Osteoblast (primary cell): ENCODE data around the gene RAB25. TPM values are rescaled to one million over a fixed set of nuclear protein-coding genes. Genes with fewer than 3 reads are reported as not detected.
A peak's percentile ranks its signal among the peaks of the same experiment; 100 is the strongest.

ENCODE experiments used
- DNase-seq: peaks from one replicate; pipeline ENCODE4 v3.0.0; 2011; ENCODE audit warnings: low spot score, mixed read lengths; ENCODE audit not compliant: insufficient read length; ENCODE audit errors: missing footprints
- H2AFZ ChIP-seq: 2 replicates; pipeline ENCODE4 v1.6.0; 2011; ENCODE audit warnings: mild to moderate bottlenecking, low read length
- H3K27ac ChIP-seq: 2 replicates; pipeline ENCODE4 v1.5.1; 2011; ENCODE audit warnings: mild to moderate bottlenecking, low read depth, low read length, moderate library complexity
- H3K27me3 ChIP-seq: 2 replicates; pipeline ENCODE4 v1.6.0; 2012; ENCODE audit warnings: mild to moderate bottlenecking, control low read depth, inconsistent platforms, low read length, moderate library complexity; ENCODE audit not compliant: insufficient read depth
- H3K36me3 ChIP-seq: 2 replicates; pipeline ENCODE4 v1.5.1; 2011; ENCODE audit warnings: mild to moderate bottlenecking, low read length, control low read depth, moderate library complexity; ENCODE audit not compliant: insufficient read depth
- H3K4me1 ChIP-seq: 2 replicates; pipeline ENCODE4 v1.5.1; 2011; ENCODE audit warnings: mild to moderate bottlenecking, low read length, control low read depth, moderate library complexity; ENCODE audit not compliant: insufficient read depth
- H3K4me2 ChIP-seq: 2 replicates; pipeline ENCODE4 v1.6.0; 2011; ENCODE audit warnings: mild to moderate bottlenecking, low read length; ENCODE audit not compliant: insufficient read depth
- H3K4me3 ChIP-seq: fragments of 200-600 bp; sonication (generic); 3 replicates; pipeline ENCODE4 v1.5.1; 2012; ENCODE audit warnings: mild to moderate bottlenecking, low read length, inconsistent platforms; ENCODE audit not compliant: insufficient read depth
- H3K79me2 ChIP-seq: 2 replicates; pipeline ENCODE4 v1.6.0; 2012; ENCODE audit warnings: mild to moderate bottlenecking, low read length, control low read depth, inconsistent platforms; ENCODE audit not compliant: insufficient read depth
- H3K9me3 ChIP-seq: 2 replicates; pipeline ENCODE4 v1.5.1; 2011; ENCODE audit warnings: low read depth, low read length, control low read depth
- H4K20me1 ChIP-seq: 2 replicates; pipeline ENCODE4 v1.6.0; 2012; ENCODE audit warnings: mild to moderate bottlenecking, low read length, control low read depth; ENCODE audit not compliant: insufficient read depth
- CTCF ChIP-seq: IDR thresholded peaks from 2 replicates; pipeline ENCODE4 v1.5.1; 2011; ENCODE audit warnings: mild to moderate bottlenecking, low read depth, low read length, moderate library complexity; ENCODE audit errors: extremely low read depth
- total RNA-seq: library from RNA; depleted of rRNA; stranded (reverse); fragments of >200 nt; gene quantifications from 2 replicates; pipeline ENCODE4 v1.2.3, GENCODE V29; 2012

The RAB25 gene
- not detected in 2 replicates for total RNA-seq

DNA sequence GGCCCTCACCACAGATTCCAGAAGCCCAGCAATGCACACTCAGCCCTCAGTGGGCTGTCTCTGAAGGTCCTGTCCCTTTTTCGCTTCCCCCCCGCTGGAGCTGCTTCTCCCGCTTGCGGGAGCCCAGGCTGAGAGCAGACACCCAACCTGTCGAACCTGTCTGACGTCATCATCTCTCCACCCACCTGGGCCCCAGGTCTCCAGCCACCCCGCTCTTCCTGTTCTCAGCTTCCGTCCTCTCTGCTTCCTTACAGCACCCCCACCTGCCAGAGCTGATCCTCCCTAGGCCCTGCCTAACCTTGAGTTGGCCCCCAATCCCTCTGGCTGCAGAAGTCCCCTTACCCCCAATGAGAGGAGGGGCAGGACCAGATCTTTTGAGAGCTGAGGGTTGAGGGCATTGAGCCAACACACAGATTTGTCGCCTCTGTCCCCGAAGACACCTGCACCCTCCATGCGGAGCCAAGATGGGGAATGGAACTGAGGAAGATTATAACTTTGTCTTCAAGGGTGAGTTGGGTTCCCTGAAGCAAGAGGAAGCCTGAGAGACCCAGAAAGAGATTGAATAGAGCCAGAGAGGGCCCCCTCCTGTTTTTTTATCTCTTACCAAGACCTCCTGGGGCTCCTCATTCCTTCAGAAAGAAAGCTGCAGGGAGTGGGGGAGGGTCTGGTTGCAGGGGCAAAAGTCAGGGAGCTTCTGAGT is at the start of gene RAB25:
RAB25 (plus strand) TSS at position 224 of the 700 bp plus-strand sequence; CDS start at position 465, 241 bp downstream.
- no peak within 1 kb of the TSS for H3K4me3 ChIP-seq
- peaks cover 9% of the 10 kb centered on the region for H3K36me3 ChIP-seq
- H4K20me1 ChIP-seq, result no peaks in the 10 kb centered on the region
- H3K27me3 ChIP-seq, result no peaks in the 10 kb centered on the region
- H2AFZ ChIP-seq, result no peak within 1 kb of the TSS
- H3K4me1 ChIP-seq, result no peaks in the 10 kb centered on the region
- DNase-seq, result peak; percentile 27
- no peak for TF ChIP-seq CTCF
- no peak within 1 kb of the TSS for H3K4me2 ChIP-seq
- no peak within 1 kb of the TSS for H3K27ac ChIP-seq
- H3K79me2 ChIP-seq, result no peaks in the 10 kb centered on the region
- H3K9me3 ChIP-seq, result no peaks in the 10 kb centered on the region

DNA sequence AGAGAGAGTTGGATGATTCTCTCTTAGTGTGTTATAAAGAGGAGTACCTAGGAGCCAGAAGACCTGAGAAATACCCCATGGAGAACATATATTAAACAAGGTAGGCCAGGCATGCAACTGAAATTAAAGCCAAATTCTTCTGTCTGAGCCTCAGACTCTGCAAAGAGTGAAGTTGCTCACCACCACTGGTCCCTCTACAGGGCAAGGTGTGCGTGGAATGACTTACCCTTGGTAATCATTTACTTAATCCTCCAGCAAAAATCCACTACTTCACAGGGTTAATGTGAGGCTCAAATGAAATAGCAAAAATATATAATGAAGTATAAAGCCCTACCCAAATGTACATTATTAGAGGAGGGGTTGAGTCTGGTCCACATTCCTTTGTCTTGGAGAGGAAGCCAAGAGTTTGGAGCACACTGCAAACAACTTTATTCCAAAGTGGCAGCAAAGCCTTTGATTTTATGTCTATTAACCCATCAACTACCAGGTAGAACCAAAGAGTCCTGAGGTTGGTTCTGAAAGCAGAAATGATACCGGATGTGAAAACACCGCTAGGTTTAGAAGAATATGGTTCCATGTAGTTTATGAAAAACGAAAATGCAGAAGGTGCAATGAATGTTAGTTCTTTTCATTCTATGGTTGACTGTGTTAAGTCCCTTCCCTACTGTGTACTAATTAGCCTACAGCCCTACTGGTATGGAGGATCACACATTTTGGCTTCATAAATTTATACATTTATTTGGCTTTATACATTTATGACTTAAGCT is 48.7 kb upstream of the RAB25 start:
- peaks cover 17% of the 10 kb centered on the region for H3K79me2 ChIP-seq
- H3K4me3 ChIP-seq, result no peak overlapping the region
- DNase-seq, result peak; percentile 73
- H4K20me1 ChIP-seq, result peaks cover 22% of the 10 kb centered on the region
- H3K9me3 ChIP-seq, result no peaks in the 10 kb centered on the region
- no peaks in the 10 kb centered on the region for H3K4me1 ChIP-seq
- H3K27me3 ChIP-seq, result no peaks in the 10 kb centered on the region
- no peak overlapping the region for H3K27ac ChIP-seq
- no peak for TF ChIP-seq CTCF
- no peak overlapping the region for H2AFZ ChIP-seq
- H3K36me3 ChIP-seq, result peaks cover 83% of the 10 kb centered on the region
- H3K4me2 ChIP-seq, result no peak overlapping the region

DNA sequence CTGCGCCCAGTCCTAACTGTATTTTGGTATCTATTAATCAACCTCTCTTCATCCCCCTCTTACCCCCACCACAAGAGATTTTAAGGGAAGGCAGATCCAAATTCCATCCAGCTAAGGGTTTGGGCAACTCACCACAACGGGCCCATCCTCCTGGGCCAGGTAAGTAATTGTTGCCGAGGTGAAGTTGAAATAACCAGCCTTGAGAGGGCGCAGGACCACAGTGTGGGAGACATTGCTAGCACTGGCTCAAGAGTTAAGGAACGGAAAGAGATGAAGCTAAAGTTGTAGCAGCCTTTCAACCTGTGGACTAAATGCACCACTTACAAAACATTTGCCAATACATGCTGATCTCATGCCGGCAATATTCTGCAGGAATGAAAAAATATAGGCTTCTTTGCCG is 46.1 kb upstream of the RAB25 start:
- peaks cover 19% of the 10 kb centered on the region for H4K20me1 ChIP-seq
- H3K4me2 ChIP-seq, result no peak overlapping the region
- no peak overlapping the region for H3K27ac ChIP-seq
- H3K27me3 ChIP-seq, result no peaks in the 10 kb centered on the region
- H2AFZ ChIP-seq, result no peak overlapping the region
- no peak overlapping the region for H3K4me3 ChIP-seq
- H3K9me3 ChIP-seq, result no peaks in the 10 kb centered on the region
- no peak for TF ChIP-seq CTCF
- H3K36me3 ChIP-seq, result peaks cover 92% of the 10 kb centered on the region
- peak; percentile 17 for DNase-seq
- peaks cover 36% of the 10 kb centered on the region for H3K79me2 ChIP-seq
- peaks cover 4% of the 10 kb centered on the region for H3K4me1 ChIP-seq

DNA sequence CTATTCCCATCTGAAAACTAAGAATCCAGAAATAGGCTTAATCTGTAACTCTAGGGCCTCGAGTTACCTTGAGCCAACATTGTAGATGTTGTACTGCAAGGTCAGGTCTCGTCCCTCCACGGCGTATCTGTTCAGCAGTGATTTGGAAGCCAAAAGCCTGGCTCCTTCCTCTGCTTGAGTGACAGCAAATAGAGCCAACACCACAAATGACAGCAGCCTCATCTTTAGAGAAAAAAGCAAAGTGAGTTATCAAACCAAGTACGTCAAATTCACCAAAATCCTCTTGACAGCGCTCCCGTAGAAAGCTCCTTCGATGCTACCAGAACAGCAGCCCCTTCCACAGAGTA is 41.0 kb upstream of the RAB25 start:
- peak overlapping the region; percentile 89 for H2AFZ ChIP-seq
- H3K4me2 ChIP-seq, result peak overlapping the region; percentile 99
- DNase-seq, result peak; percentile 83
- peaks cover 41% of the 10 kb centered on the region for H3K36me3 ChIP-seq
- H3K27ac ChIP-seq, result peak overlapping the region; percentile 68
- H3K79me2 ChIP-seq, result peaks cover 36% of the 10 kb centered on the region
- H3K27me3 ChIP-seq, result peaks cover 6% of the 10 kb centered on the region
- peaks cover 8% of the 10 kb centered on the region for H3K4me1 ChIP-seq
- H3K9me3 ChIP-seq, result no peaks in the 10 kb centered on the region
- peaks cover 17% of the 10 kb centered on the region for H4K20me1 ChIP-seq
- peak overlapping the region; percentile 92 for H3K4me3 ChIP-seq
- TF ChIP-seq CTCF, result no peak
